Panc1 (cell line): Measurements from ENCODE around the gene GMEB2. TPM values are rescaled to one million over a fixed set of nuclear protein-coding genes. Genes with fewer than 3 reads are reported as not detected.
"Not testable (repeated sequence)": the region's sequence is repeated elsewhere in the genome, so short reads cannot be mapped to it uniquely, and the experiment has no call there.

Source experiments
- ATAC-seq: fragments of 200-7000 bp; cut with Tn5 transposase; 2 replicates; pipeline ENCODE4 v1.9.1; 2020; ENCODE audit warnings: mild to moderate bottlenecking, moderate library complexity
- BruUV-seq: library from RNA; stranded (reverse); fragments of 400-500 nt; replicated peaks from 2 replicates; lab custom pipeline; 2021; lab: Mats Ljungman, UMichigan
- CTCF ChIA-PET: fragments of 300-600 bp; sonication (Branson Sonifier 250); formaldehyde crosslinking; loops from one replicate; lab custom pipeline; 2022; ENCODE audit warnings: antibody characterized with exemption; lab: Charles Lee
- POLR2A ChIA-PET: fragments of 300-600 bp; sonication (Branson Sonifier 250); formaldehyde crosslinking; loops from one replicate; lab custom pipeline; 2022; ENCODE audit warnings: antibody characterized with exemption; lab: Charles Lee
- DNase-seq: peaks from one replicate; pipeline ENCODE4 v3.0.0-alpha.2; 2010; ENCODE audit warnings: low read depth, low spot score
- H3K27ac ChIP-seq: 2 replicates; pipeline ENCODE4 v1.5.1; 2011; ENCODE audit warnings: mild to moderate bottlenecking, low read length, inconsistent platforms
- H3K27me3 ChIP-seq: fragments of 200-500 bp; sonication (Bioruptor generic); 2 replicates; pipeline ENCODE4 v1.6.0; 2014; ENCODE audit warnings: low read length, inconsistent platforms; ENCODE audit not compliant: control insufficient read depth, insufficient read depth
- H3K36me3 ChIP-seq: fragments of 200-500 bp; sonication (Bioruptor generic); 2 replicates; pipeline ENCODE4 v1.5.1; 2014; ENCODE audit warnings: inconsistent platforms, mild to moderate bottlenecking, low read length, moderate library complexity; ENCODE audit not compliant: control insufficient read depth, insufficient read depth
- H3K4me1 ChIP-seq: 2 replicates; pipeline ENCODE4 v1.5.1; 2011; ENCODE audit warnings: inconsistent platforms, mild to moderate bottlenecking, low read length, moderate library complexity; ENCODE audit not compliant: control insufficient read depth, insufficient read depth
- H3K4me3 ChIP-seq, 2 experiments: 2 replicates each; pipeline ENCODE4 v1.5.1; 2011 to 2012; ENCODE audit warnings: low read depth in 2 of 2, low read length in 2 of 2, mild to moderate bottlenecking in 2 of 2, inconsistent platforms in 1 of 2, moderate library complexity in 1 of 2
- H3K9me3 ChIP-seq: fragments of 200-500 bp; sonication (Bioruptor generic); 2 replicates; pipeline ENCODE4 v1.5.1; 2014; ENCODE audit warnings: low read depth, mild to moderate bottlenecking, inconsistent platforms, low read length, moderate library complexity; ENCODE audit not compliant: control insufficient read depth, insufficient read depth
- POLR2AphosphoS5 ChIP-seq: IDR thresholded peaks from 2 replicates; pipeline ENCODE4 v1.6.1; 2012; ENCODE audit warnings: mild to moderate bottlenecking, low read depth, low read length, moderate library complexity
- SIN3A ChIP-seq: IDR thresholded peaks from 2 replicates; pipeline ENCODE4 v1.6.1; 2012; ENCODE audit warnings: low read depth, mild to moderate bottlenecking, low read length, moderate library complexity, borderline replicate concordance; ENCODE audit not compliant: insufficient read depth
- TCF7L2 ChIP-seq: IDR thresholded peaks from 2 replicates; pipeline ENCODE4 v1.6.1; 2011; ENCODE audit warnings: mild to moderate bottlenecking, low read depth, low read length, inconsistent platforms
- in situ Hi-C: cut with HindIII; loops from 2 replicates; pipeline ENCODE4 v1.10.0; 2016; ENCODE audit warnings: low sequenced_read_pairs, low pct_unique_long_range_greater_than_20kb
- intact Hi-C: fragments of 100-400 bp; cut with micrococcal nuclease; formaldehyde crosslinking; loops from one replicate; pipeline ENCODE4 v1.10.0; 2022; ENCODE audit not compliant: unreplicated experiment
- total RNA-seq: library from RNA; stranded (reverse); gene quantifications from one replicate; pipeline ENCODE4 v1.2.1, GENCODE V29; 2021; ENCODE audit not compliant: unreplicated experiment
- TF ChIP-seq, protein P1 (sequence below): fragments of 450-650 bp; IDR thresholded peaks from 2 replicates; pipeline ENCODE4 v1.5.1; 2017; ENCODE audit warnings: mild to moderate bottlenecking
- TF ChIP-seq, protein P2 (sequence below), 2 experiments: IDR thresholded peaks; 2 replicates each; pipeline ENCODE4 v1.6.1; 2011 to 2012; ENCODE audit warnings: low read depth in 2 of 2, control low read depth in 1 of 2, low read length in 1 of 2, mild to moderate bottlenecking in 1 of 2, moderate library complexity in 1 of 2; ENCODE audit not compliant: insufficient read depth in 1 of 2

GMEB2 gene
- total RNA-seq, 1 experiment from 2014 or later = 13.1 TPM

DNA sequence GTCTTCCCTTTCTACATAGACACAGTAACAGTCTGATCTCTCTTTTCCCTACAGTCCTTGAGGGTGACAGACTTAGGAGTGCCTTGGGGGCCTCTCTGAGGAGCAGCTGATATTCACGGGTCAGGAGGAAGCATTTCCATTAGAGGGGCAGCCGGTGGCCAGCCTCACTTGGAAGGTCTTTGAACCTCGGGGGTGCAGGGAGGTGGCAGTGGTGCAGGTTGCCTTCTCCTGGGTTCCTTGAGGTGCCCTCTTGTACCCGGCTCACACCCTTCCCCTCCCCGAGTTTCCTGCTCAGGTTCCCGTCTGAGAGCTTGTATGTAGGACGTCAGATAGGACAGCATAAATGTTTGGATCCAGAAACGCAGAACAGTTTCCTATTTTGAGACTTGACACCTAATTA is 33.7 kb upstream of the GMEB2 start:
- Histone ChIP-seq H3K27ac (no peak overlapping the region), H3K4me1 (peaks cover 9% of the 10 kb centered on the region), H3K4me3 (no peak overlapping the region), H3K9me3 (no peaks in the 10 kb centered on the region), H3K36me3 (peaks cover 3% of the 10 kb centered on the region; the same call in 1 of the 2 replicates), H3K27me3 (no peaks in the 10 kb centered on the region)
- intact Hi-C loops = no loop called here
- ChIA-PET CTCF (no interaction called here), POLR2A (interaction anchor here (0.5 kb wide), 1 partner anchor 56 kb away, joined by 6 read pairs; no protein-coding TSS in a partner anchor)
- no peak for ATAC-seq
- TF ChIP-seq, protein P1, sequence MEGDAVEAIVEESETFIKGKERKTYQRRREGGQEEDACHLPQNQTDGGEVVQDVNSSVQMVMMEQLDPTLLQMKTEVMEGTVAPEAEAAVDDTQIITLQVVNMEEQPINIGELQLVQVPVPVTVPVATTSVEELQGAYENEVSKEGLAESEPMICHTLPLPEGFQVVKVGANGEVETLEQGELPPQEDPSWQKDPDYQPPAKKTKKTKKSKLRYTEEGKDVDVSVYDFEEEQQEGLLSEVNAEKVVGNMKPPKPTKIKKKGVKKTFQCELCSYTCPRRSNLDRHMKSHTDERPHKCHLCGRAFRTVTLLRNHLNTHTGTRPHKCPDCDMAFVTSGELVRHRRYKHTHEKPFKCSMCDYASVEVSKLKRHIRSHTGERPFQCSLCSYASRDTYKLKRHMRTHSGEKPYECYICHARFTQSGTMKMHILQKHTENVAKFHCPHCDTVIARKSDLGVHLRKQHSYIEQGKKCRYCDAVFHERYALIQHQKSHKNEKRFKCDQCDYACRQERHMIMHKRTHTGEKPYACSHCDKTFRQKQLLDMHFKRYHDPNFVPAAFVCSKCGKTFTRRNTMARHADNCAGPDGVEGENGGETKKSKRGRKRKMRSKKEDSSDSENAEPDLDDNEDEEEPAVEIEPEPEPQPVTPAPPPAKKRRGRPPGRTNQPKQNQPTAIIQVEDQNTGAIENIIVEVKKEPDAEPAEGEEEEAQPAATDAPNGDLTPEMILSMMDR = no peak
- TF ChIP-seq SIN3A (no peak), POLR2AphosphoS5 (no peak), TCF7L2 (no peak)
- TF ChIP-seq, protein P2, sequence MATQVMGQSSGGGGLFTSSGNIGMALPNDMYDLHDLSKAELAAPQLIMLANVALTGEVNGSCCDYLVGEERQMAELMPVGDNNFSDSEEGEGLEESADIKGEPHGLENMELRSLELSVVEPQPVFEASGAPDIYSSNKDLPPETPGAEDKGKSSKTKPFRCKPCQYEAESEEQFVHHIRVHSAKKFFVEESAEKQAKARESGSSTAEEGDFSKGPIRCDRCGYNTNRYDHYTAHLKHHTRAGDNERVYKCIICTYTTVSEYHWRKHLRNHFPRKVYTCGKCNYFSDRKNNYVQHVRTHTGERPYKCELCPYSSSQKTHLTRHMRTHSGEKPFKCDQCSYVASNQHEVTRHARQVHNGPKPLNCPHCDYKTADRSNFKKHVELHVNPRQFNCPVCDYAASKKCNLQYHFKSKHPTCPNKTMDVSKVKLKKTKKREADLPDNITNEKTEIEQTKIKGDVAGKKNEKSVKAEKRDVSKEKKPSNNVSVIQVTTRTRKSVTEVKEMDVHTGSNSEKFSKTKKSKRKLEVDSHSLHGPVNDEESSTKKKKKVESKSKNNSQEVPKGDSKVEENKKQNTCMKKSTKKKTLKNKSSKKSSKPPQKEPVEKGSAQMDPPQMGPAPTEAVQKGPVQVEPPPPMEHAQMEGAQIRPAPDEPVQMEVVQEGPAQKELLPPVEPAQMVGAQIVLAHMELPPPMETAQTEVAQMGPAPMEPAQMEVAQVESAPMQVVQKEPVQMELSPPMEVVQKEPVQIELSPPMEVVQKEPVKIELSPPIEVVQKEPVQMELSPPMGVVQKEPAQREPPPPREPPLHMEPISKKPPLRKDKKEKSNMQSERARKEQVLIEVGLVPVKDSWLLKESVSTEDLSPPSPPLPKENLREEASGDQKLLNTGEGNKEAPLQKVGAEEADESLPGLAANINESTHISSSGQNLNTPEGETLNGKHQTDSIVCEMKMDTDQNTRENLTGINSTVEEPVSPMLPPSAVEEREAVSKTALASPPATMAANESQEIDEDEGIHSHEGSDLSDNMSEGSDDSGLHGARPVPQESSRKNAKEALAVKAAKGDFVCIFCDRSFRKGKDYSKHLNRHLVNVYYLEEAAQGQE (IDR thresholded peaks at IDR 0.05; ENCODE audit: insufficient read depth in 1 of 2, low read depth in 2 of 2, low read length in 1 of 2) = no peak
- BruUV-seq = no TSS peak
- in situ Hi-C loops = no loop called here
- no peak for DNase-seq

DNA sequence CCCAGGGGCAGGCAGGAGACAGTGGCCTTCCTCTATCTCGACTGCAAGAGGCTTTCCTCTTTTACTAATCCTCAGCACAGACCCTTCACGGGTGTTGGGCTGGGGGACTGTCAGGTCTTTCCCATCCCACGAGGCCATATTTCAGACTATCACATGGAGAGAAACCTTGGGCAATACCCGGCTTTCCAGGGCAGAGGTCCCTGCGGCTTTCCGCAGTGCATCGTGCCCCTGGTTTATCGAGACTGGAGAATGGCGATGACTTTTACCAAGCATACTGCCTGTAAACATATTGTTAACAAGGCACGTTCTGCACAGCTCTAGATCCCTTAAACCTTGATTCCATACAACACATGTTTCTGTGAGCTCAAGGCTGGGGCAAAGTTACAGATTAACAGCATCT is 33.3 kb upstream of the GMEB2 start:
- BruUV-seq, ATAC-seq, H3K27me3 ChIP-seq, H3K9me3 ChIP-seq, intact Hi-C loops, DNase-seq, CTCF ChIA-PET, H3K4me3 ChIP-seq, H3K4me1 ChIP-seq, POLR2A ChIA-PET, H3K36me3 ChIP-seq, H3K27ac ChIP-seq, in situ Hi-C loops: not testable (repeated sequence)

DNA sequence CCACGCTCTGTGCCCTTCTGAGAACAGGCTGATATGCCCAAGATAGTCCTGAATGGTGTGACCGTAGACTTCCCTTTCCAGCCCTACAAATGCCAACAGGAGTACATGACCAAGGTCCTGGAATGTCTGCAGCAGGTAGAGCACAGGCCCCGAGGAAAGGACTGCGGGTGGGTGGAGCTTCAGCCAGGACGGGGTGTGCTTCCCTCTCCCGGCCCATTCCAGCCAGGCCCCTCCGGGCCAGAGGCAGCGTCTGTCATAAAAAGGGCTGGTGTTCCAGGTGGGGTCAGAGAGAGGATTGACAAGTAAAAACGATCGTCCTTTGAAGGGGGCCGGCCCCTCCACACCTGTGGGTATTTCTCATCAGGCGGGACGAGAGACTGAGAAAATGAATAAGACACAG is 32.5 kb upstream of the GMEB2 start:
- H3K4me1 ChIP-seq = peaks cover 9% of the 10 kb centered on the region
- intact Hi-C loops = no loop called here
- H3K36me3 ChIP-seq = peaks cover 3% of the 10 kb centered on the region; the same call in 1 of the 2 replicates
- H3K27ac ChIP-seq = peak overlapping the region; percentile 90
- in situ Hi-C loops = no loop called here
- DNase-seq = no peak
- TF ChIP-seq, protein P1 = no peak
- TF ChIP-seq, protein P2 (IDR thresholded peaks at IDR 0.05; ENCODE audit: insufficient read depth in 1 of 2, low read depth in 2 of 2, low read length in 1 of 2) = no peak
- no peak for TF ChIP-seq TCF7L2
- TF ChIP-seq POLR2AphosphoS5 = no peak
- TF ChIP-seq SIN3A = no peak
- BruUV-seq = no TSS peak
- no peak for ATAC-seq
- H3K4me3 ChIP-seq = peak overlapping the region; percentile 92 to 95
- ChIA-PET CTCF (no interaction called here), POLR2A (no interaction called here)
- no peaks in the 10 kb centered on the region for H3K27me3 ChIP-seq
- no peaks in the 10 kb centered on the region for H3K9me3 ChIP-seq
